22Rv1 (cell line): ENCODE measurements around the gene WDR90.

Source experiments
- ZFX ChIP-seq: fragments of 450-650 bp; IDR thresholded peaks from 2 replicates; pipeline ENCODE4 v1.6.1; 2017; ENCODE audit warnings: antibody characterized with exemption, borderline replicate concordance
- TF ChIP-seq, protein P1 (sequence below): fragments of 450-650 bp; IDR thresholded peaks from 2 replicates; pipeline ENCODE4 v1.5.1; 2017; ENCODE audit warnings: mild to moderate bottlenecking

DNA sequence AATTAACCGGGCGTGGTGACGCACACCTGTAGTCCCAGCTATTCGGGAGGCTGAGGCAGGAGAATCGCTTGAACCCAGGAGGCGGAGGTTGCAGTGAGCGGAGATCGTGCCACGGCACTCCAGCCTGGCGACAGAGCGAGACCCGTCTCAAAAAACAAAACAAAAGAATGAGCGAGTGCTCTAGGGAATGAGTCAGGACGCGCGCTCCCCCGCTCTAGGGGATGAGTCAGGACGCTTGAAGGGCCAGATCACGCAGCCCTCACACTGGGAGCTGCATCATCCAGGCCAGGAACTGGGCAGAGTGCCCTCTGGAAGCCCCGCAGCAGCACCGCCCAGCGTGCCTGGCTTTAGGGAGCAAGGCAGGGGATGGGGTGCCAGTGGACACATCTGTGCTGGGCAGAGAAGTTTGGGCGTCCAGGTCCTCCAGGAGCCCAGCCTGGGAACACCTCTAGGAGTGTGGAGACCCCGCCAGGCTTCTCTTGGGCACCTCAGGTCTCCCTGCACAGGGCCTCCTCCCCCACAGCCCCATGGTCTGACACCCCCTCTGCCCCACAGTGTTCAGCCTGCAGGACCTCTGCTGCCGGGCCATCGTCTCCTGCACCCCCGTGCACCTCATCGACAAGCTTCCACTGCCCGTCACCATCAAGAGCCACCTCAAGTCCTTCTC is 22.2 kb upstream of the WDR90 start:
- TF ChIP-seq, protein P1, sequence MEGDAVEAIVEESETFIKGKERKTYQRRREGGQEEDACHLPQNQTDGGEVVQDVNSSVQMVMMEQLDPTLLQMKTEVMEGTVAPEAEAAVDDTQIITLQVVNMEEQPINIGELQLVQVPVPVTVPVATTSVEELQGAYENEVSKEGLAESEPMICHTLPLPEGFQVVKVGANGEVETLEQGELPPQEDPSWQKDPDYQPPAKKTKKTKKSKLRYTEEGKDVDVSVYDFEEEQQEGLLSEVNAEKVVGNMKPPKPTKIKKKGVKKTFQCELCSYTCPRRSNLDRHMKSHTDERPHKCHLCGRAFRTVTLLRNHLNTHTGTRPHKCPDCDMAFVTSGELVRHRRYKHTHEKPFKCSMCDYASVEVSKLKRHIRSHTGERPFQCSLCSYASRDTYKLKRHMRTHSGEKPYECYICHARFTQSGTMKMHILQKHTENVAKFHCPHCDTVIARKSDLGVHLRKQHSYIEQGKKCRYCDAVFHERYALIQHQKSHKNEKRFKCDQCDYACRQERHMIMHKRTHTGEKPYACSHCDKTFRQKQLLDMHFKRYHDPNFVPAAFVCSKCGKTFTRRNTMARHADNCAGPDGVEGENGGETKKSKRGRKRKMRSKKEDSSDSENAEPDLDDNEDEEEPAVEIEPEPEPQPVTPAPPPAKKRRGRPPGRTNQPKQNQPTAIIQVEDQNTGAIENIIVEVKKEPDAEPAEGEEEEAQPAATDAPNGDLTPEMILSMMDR, result no peak
- TF ChIP-seq ZFX, result no peak
